HG03103 (cell line): Measurements from ENCODE around the gene MTF1.
A peak's percentile ranks its signal among the peaks of the same experiment; 100 is the strongest.
"Not testable (repeated sequence)": the region's sequence is repeated elsewhere in the genome, so short reads cannot be mapped to it uniquely, and the experiment has no call there.

Source experiments
- ATAC-seq: cut with Tn5 transposase; IDR thresholded peaks from one replicate; pipeline ENCODE4 v1.9.1; 2021; ENCODE audit warnings: low read depth; ENCODE audit not compliant: unreplicated experiment

MTF1 gene

GRCh38 chr1:37795340-37796125 is 63.9 kb downstream of the MTF1 start:
- ATAC-seq = no peak

- no peak for ATAC-seq
Measured at GRCh38 chr1:37794372-37795339, 64.7 kb downstream of the MTF1 start.

- peak; percentile 66 for ATAC-seq
Measured at GRCh38 chr1:37793773-37794371, 65.5 kb downstream of the MTF1 start, which contains the start of gene MANEAL. MANEAL (plus strand) TSS chr1:37793847; CDS start chr1:37794183, 336 bp downstream.

- no peak for ATAC-seq
Measured at GRCh38 chr1:37792943-37793686, 66.3 kb downstream of the MTF1 start.

- ATAC-seq = no peak
Measured at GRCh38 chr1:37782491-37782890, 76.9 kb downstream of the MTF1 start.

- ATAC-seq = no peak
Measured at GRCh38 chr1:37778654-37779053, 80.7 kb downstream of the MTF1 start.

GRCh38 chr1:37776946-37777516 is 82.4 kb downstream of the MTF1 start:
- no peak for ATAC-seq

DNA sequence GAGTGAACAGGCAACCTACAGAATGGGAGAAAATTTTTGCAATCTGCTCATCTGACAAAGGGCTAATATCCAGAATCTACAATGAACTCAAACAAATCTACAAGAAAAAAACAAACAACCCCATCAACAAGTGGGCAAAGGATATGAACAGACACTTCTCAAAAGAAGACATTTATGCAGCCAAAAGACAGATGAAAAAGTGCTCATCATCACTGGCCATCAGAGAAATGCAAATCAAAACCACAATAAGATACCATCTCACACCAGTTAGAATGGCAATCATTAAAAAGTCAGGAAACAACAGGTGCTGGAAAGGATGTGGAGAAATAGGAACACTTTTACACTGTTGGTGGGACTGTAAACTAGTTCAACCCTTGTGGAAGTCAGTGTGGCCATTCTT is 88.0 kb downstream of the MTF1 start:
- ATAC-seq = not testable (repeated sequence)

DNA sequence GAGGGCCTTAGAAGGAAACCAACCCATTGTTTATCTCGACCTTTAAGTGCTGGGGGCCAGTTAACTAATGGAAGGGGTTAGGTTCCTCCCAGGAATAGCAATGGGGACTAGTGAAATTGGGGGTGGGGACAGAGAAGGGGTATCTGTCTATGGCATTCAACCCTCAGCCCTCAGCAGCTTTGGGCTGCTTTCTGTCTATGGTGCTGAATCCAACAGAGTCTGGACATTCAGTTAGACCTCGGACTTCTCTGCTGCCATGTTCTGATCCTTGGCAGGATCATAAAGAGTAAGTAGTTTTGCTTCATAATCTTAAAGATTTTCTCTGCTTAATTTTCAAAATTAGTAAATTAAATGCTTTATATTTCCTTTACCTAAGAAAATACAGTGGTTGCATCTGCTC is 91.9 kb downstream of the MTF1 start:
- ATAC-seq = no peak

GRCh38 chr1:37765916-37766664 is 93.3 kb downstream of the MTF1 start:
- no peak for ATAC-seq

GRCh38 chr1:37764888-37765441 is 94.4 kb downstream of the MTF1 start, which contains the start of gene EPHA10:
EPHA10 (minus strand) TSS chr1:37765120; CDS start chr1:37765066, 54 bp downstream.
- ATAC-seq = no peak

DNA sequence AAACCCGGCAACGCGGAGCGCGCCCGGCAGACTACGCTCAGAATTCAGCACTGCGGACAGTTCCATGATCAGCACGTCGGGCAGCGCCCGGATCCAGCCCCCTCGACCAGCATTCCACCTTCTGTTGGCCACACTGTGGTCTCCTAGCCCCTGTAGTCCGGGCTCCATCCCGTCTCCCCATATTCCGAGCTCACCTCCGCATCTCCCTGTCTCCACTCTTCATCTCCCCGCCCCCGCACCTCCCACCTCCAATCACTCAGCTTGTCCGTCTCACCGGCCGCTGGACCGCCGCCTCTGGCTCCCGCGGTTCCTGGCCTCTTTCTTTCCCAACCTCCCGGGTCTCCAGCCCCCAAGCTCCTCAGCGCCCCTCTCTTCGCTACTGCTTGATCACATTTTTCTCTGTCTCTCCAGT is 95.0 kb downstream of the MTF1 start:
- no peak for ATAC-seq

DNA sequence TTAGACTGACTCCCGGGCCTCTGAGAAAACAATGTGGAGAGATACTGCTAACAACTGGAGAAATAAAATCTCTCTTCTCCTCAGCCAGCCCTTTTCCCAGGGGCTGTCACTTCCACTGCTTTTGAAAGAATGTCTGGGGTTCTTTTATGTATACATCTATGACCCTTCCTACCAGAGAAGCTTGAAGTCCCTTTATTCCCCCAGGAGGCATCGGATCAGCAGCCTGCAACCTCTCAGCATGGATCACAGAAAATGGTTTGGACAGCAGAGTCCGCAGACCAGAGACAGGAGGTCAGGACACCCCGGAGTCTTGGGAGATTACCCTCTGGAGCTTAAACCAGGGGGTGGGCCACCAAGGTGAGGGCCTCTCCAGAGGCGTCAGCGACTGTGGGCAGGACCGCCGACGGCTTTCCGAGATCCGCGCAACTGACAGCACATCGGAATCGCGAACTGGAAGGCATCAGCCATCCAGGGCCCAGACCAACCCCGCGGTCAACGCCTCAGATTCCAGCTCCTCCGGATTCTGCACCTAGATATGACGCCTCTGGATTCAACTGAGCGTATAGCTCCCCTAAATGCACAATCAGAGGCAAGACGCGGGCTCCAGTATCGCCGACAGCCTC is 95.5 kb downstream of the MTF1 start:
- ATAC-seq = no peak

DNA sequence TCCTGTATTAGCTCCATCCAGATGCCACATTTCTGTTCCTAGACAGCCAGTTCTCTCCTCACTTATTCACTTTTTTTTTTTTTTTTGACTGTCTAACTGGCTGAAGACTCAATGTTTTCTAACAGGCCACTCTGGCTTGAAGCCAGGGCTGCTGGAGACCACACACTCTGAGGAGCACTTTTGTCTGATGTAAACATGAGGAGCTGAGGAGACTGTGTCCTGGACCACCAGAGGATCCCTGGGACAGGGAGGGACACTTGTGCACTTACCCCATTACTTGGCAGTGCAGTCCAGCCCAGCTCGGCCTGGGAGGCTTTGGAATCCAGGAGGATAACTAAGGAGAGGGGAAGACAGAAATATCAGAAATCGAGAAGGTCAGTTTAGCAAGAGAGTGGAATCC is 96.9 kb downstream of the MTF1 start:
- ATAC-seq = no peak

DNA sequence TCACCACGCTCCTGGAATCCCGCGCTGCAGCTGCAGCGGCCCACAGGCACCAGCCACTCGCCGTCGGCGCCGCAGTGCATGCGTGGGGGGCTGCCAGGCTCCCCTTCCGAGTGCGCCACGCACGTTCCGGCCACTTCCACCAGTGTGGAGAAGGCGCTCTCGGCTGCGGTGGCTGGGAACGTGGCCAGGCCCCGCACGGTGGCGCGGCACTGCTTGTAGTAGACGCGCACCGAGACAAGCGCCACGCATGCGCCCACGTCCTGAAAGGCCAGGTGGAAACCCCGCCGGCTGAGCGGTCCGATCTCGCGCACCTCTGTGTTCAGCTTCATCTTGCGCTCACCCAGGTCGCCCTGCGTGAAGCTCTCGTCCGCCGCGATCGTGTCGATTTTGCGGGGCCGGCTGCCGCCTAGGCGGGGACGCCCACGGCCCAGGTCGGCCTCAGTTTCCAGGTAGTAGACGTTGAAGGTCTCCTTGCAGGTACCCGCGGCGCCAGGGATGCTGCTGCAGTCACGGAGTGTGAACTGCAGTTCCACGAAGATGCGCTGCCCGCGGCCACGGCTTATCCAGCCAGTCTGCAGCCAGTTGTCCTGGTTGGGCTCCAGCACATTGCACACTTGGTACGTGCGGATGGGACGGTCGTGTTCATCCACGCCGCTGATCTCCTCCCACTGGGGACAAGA is 97.8 kb downstream of the MTF1 start:
- ATAC-seq = no peak
